Right hindlimb (tissue), 1 donor: Measurements from ENCODE around the gene GALR1.

ENCODE experiments used
- DNase-seq: peaks from one replicate; pipeline ENCODE4 v3.0.0-alpha.2; 2018

Gene GALR1

DNA sequence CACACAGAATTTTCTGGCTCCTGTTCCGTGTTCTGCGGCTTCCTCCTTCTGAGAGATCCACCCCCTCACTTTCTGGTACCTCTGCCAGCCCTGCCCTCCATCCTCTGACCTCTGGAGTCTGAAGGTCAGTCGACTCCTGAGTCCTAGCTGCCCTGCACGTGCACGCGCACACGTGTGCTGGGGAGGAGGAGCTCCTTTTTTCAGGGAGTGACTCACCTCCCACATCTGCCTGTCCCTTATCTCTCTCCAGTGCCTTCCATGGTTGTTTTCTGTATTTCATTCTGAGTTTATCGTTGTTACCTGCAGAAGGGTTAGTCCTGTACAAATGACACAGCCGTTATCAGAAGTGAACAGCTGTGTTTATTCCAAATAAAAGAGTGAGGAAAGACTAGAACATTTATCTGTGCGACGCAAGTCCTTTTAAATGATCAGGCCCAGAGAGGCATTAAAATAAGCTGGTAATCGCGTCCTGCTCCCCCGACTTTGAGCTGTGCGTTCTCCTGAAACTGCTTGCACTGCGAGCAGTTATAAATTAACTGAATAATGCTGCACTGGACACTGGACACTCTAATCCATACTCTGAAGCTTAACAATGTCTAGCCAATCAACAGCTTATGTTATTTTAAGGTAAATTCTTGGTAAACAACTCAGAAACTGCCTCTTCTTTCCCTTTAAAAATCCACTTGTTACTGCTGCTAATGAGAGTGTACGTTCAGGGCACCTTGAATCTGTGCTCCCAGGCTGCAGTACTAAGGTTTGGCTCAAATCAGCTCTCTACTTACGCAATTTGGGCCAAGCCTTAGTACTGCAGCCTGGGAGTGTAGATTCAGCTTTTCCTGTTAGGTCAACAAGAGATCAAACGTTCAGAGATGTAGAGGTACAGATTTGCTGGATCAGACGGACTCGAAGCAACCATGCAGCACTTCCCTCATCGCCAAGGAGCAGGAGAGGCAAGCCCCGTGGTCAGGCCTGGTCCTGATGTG, 72.5 kb downstream of the GALR1 start:
- no peak for DNase-seq

DNA sequence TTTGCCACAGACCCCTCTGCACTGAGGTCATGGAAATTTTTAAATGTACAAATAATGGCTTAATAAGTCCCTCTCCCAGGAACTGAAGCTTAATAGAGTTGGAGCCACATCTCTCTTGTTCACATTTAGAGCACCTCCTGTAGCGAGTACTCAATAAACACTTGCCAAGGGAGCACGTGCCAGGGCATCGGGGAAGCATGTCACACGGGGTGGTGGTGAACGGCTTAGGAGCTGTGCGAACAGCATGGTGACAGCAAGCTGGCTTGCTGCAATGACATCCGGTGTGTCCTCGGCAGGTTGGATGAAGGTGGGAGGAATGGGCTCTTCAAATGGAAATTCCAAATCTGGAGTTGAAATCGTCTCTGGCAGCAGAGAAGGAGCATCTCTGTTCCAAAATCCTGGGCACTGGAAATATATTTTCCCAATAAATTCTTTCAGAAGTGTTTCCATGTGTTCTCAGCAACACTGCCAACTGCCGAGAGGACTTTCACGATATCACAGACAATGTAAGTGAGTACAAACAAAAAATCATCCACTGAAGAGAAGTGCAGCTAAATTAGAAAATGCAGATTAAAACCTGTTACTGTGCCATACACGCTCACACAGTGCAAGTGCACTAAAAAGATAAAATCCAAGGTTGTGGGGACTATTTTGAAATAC, 74.1 kb downstream of the GALR1 start:
- no peak for DNase-seq
